GM18909 (cell line): ENCODE data around the gene TRPC1.

Source experiments
- ATAC-seq: cut with Tn5 transposase; IDR thresholded peaks from one replicate; pipeline ENCODE4 v1.9.1; 2021; ENCODE audit warnings: mild to moderate bottlenecking; ENCODE audit not compliant: unreplicated experiment, poor library complexity

The TRPC1 gene

DNA sequence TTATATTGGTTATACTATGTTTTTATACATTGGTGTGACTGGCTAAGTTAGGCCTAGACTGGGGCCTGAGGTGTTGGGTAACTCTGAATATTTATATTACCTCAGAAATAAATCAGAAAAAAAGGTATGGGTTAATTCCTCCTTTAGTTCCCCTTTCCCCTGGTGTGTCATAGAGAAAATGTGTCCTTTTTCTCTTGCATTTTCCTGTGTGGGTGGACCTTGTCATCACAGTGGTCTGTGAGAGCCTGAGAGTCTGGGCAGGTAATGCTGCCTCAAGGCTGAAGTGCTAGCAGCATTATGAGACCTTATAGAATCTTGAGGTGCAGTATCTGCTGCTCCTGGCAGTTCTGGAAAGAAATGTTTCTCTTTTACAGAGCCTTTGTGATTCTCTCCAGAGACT, 95.3 kb downstream of the TRPC1 start:
- ATAC-seq: no peak

- ATAC-seq: peak; percentile 97
These were observed 105.0 kb downstream of the TRPC1 start for GRCh38 chr3:142828703-142829305.

- no peak for ATAC-seq
These were observed 113.7 kb downstream of the TRPC1 start for GRCh38 chr3:142837526-142837925.

DNA sequence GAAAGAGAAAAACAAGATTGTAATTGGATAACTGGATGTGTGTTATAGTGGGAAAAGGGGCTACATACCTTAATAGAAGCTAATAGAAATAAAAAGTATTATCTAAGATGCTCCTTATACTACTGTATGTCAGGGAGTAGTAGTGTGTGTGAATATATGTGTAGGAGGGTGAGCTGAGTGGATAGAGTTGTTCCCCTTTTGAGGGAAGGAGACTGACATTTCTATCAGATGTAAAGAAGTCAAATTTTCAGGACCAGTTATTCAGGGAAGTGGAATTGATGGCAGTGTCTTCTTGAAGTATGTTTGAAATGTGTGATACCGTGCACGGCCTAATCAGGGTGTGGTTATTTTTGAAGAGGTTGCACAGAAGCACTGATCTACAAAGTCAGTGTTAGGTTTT, 116.0 kb downstream of the TRPC1 start:
- no peak for ATAC-seq

DNA sequence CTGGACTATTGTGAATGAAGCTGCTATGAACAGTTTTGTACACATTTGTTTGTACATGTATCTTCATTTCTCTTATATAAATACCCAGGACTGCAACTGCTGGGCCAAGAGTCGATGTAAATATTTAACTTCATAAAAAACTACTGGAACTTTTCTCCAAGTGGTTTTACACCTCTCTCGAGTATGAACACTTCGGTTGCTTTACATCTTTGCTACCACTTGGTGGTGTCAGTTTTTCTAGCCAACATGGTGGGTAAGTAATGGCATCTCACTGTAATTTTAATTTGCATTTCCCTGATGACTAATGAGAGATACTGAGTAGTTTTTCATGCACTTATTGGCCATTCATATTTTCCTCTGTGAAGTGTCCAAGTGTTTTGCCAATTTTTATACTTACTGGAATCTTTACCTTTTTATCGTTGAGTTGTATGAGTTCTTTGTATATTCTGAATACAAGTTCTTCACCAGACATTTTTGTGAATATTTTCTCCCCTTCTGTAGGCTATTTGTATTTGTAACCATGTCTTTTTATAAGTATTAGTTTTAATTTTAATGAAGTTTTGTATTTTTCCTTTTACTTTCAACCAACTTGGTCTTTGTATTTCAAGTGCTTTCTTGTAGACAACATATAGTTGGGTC, 120.6 kb downstream of the TRPC1 start:
- peak; percentile 57 for ATAC-seq

GRCh38 chr3:142846779-142847577, 123.1 kb downstream of the TRPC1 start:
- ATAC-seq: no peak

DNA sequence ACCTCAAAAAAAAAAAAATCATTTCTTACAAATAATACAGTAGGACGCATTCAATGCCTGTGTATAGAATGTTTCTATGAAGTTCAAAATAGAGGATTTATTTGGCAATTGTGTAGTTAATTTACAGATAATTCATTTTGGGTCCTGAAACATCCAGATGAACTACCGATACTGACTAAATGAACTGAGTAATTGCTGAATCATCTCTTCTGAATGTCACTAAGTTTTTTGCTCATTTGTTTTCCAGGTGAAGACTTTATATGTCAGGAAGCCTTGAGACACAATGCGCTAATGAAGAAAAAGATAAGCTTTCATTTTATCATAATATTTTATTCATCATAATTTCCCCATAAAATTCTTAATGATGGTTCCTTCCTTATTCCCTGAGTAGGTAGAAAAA, 125.3 kb downstream of the TRPC1 start:
- no peak for ATAC-seq

- ATAC-seq: no peak
These were observed 126.7 kb downstream of the TRPC1 start for GRCh38 chr3:142850395-142851023.

DNA sequence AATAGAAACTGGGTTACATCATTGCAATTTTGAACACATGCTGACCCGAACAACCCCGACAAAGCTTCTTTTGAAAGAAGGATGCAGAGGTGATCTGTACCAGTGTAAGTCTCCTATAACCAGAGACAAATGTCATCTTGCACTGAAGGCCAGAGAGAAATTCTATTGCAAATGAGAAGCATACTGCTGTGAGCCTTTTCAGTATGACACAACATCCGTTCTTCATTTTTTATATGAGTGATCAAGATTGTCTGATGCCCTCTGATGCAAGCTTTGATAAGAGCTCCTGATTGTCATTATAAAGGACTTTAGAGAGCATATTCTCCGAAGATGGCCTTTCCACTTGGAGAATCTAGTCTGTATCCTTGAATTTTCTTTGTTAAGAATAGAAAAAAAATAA, 128.2 kb downstream of the TRPC1 start:
- ATAC-seq: no peak

DNA sequence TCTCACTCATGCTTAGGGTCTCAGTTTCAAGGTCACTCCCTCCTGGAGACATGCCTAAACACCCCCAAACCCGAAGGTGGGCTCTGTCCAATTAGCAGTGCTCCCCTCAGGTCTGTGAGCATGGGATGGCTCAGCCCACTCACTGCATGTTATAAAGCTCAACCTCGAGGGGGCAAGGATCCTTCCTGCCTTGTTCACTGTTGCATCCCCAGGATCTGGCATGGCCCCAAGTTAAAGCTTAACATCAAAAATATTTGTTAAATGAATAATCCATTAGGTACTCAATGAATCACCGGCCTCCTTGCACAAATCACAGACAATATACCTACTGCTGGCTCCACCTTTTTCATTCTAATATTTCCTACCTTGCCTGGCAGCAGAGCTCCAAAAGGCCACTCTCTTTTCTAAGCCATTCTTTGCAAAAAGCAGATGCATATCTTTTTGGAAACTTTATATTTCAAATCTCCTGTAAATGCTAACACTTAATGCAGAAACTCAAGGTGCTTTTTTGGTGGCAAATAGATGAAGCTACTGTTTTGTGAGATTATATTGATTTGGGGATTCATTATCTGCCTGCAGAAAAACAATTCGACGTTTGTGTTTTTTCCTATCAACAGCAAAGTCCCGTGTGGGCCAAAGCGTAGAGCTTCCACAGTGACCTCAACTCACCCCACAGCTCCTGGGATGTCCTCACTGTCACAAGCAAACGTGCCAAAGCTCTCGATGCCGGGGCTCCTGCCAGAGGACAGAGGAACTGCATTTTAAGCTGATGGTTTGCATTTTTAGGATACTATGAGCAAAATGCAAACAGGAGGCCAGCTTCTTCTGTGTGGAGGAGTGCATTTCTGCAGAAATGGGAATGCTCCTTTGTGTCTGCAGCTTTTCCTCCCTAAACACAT, 129.7 kb downstream of the TRPC1 start:
- ATAC-seq: peak; percentile 51

DNA sequence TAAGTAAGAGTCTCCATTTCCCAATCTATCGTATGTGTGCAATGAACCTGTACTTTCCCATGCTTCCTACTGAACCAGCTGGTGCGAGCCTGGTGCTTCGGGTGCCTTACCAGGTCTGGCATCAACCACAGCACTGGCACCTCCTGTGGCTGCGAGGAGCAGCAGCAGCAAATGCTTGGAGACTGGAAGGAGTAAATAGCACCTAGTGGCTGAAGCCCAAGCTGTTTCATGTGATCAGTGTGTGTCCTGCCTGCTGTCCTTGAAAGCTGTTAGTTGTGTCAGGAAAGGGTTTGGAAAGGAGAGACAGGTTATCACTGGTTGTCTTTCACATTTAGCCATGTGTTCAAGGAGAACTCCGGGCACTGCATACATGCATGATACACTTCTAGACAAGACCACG, 133.2 kb downstream of the TRPC1 start:
- no peak for ATAC-seq
